ENCODE measurements around the gene EML6. TPM values are rescaled to one million over a fixed set of nuclear protein-coding genes. Genes with fewer than 3 reads are reported as not detected.
"Not testable (repeated sequence)": the region's sequence is repeated elsewhere in the genome, so short reads cannot be mapped to it uniquely, and the experiment has no call there.

The EML6 gene
- total RNA-seq, 1 donor = 0.73 TPM

DNA sequence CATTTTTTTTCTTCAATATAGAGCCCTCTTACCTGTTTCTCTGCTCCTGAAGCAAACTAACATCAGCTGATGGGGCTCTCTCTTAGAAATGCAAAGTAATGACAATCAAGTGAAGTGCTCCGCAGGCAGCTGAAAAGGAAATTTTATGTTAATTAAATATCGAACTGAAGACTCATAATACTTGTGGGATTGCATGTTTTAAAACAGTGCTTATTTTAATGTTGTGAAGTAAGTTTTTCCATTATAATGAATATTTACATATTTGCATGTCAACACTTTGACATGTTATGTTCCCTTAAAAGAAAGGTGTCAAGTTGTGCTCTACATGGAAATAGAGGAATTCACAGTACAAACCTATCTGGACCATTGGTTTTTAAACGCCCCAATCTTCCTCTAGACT lies 97.1 kb downstream of the EML6 start:
- no peaks in the 10 kb centered on the region for H3K27me3 ChIP-seq (ENCODE audit: insufficient read depth, low read length)
- H3K9me3 ChIP-seq (ENCODE audit: low read depth, low read length) = no peaks in the 10 kb centered on the region
- no peaks in the 10 kb centered on the region for H3K4me1 ChIP-seq (ENCODE audit: insufficient read depth, low read length)
- no peak overlapping the region for H3K4me3 ChIP-seq (ENCODE audit: low read length)

DNA sequence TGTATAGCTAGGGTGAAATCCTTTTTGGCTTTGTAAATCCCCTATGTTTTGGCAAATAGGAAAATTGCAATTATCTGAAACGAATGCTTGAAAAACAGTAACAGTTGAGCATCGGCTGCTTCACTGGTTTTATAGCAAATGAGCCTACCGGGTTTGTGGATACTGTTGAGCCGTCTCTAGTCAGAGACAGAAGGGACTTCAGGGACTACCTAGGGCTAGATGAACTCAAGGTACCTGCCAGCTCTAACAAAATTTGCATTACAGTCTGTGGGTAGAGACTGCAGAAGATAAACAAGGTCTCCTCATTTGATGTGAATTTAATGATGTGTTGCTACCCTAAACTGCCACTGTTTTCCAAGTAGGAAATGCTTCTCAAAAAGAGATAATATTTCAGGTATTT lies 101.1 kb downstream of the EML6 start:
- Histone ChIP-seq H3K27me3 (ENCODE audit: insufficient read depth, low read length) (no peaks in the 10 kb centered on the region), H3K9me3 (ENCODE audit: low read depth, low read length) (no peaks in the 10 kb centered on the region), H3K4me1 (ENCODE audit: insufficient read depth, low read length) (no peaks in the 10 kb centered on the region), H3K4me3 (ENCODE audit: low read length) (no peak overlapping the region)

DNA sequence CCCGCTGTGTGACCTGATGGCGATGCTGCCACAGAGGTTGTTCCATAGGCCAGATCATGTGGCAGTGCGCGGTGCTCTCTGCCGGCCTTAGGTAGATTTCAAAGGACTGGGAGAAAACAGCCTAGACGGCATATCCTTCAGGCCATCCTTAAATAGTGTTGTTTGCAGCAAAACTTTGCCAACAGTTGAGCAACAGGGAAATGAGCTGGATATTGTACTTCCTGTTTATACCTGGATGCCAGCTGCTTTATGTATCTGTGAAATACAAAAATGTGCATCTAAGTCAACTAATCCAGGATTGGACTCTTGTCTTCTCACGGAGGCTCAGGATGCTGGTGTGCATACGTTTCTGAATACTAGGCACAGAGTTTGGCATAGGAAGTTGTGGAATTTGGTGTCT lies 107.1 kb downstream of the EML6 start:
- Histone ChIP-seq H3K9me3 (ENCODE audit: low read depth, low read length) (no peaks in the 10 kb centered on the region), H3K4me3 (ENCODE audit: low read length) (no peak overlapping the region), H3K27me3 (ENCODE audit: insufficient read depth, low read length) (no peaks in the 10 kb centered on the region), H3K4me1 (ENCODE audit: insufficient read depth, low read length) (no peaks in the 10 kb centered on the region)

DNA sequence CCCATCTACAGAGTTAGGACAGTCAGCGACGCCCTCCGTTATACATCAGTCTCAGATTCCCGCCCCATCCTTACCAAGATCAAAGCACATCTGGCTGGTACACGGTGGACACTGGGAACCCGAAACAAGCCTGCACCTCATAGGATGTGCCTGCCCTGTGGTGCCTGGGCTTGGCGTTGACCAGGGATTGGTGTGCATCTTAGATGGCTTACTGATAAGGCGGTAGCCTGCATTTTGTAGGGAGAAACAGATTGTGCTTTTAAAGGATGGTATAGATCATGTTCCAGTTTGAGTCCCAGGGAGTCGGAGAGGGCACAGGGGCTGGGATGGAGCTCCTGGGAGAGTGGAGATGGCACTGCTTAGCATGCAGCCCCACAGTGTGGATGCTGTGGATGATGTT lies 108.0 kb downstream of the EML6 start:
- Histone ChIP-seq H3K4me1 (ENCODE audit: insufficient read depth, low read length) (no peaks in the 10 kb centered on the region), H3K27me3 (ENCODE audit: insufficient read depth, low read length) (no peaks in the 10 kb centered on the region), H3K9me3 (ENCODE audit: low read depth, low read length) (no peaks in the 10 kb centered on the region), H3K4me3 (ENCODE audit: low read length) (no peak overlapping the region)

DNA sequence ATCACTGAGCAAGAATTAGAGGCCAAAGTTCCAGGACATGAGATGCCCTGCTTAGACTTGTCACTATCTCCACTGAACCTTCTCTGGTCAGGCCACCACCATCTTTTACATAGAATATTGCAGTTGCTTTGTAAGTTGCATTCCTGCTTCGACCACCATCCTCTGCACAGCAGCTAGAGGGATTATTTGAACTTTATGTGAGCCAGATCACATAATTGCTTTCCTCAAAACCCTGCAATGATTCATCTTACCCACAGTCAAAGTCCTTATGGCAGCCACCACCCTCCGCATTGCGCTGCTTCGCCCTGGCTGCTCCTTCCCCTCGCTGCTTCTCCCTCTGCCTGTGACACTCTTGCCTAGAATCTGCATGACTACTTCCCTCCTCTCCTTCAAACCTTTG lies 111.3 kb downstream of the EML6 start:
- no peaks in the 10 kb centered on the region for H3K4me1 ChIP-seq (ENCODE audit: insufficient read depth, low read length)
- H3K4me3 ChIP-seq (ENCODE audit: low read length) = no peak overlapping the region
- H3K9me3 ChIP-seq (ENCODE audit: low read depth, low read length) = no peaks in the 10 kb centered on the region
- H3K27me3 ChIP-seq (ENCODE audit: insufficient read depth, low read length) = no peaks in the 10 kb centered on the region

DNA sequence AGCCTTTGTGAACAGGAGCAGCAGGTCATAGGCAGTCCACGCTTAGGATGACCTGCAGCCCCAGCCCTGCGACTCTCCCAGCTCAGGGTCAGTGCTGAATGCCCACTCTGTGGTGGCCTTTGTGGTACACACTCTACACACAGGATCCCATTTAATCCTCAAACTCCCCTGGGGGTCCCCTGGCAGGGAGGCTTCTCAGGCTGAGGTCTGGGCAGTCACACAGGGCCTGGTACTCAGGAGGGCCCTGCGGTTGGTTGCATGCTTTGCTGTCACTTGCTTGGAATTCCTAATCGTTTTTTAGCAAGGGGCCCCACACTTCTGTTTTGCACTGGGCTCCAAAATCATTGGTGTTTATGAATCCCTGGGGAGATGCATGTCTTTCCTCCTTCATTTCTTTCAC lies 113.0 kb downstream of the EML6 start:
- Histone ChIP-seq H3K4me1 (ENCODE audit: insufficient read depth, low read length) (no peaks in the 10 kb centered on the region), H3K27me3 (ENCODE audit: insufficient read depth, low read length) (no peaks in the 10 kb centered on the region), H3K9me3 (ENCODE audit: low read depth, low read length) (no peaks in the 10 kb centered on the region), H3K4me3 (ENCODE audit: low read length) (no peak overlapping the region)

DNA sequence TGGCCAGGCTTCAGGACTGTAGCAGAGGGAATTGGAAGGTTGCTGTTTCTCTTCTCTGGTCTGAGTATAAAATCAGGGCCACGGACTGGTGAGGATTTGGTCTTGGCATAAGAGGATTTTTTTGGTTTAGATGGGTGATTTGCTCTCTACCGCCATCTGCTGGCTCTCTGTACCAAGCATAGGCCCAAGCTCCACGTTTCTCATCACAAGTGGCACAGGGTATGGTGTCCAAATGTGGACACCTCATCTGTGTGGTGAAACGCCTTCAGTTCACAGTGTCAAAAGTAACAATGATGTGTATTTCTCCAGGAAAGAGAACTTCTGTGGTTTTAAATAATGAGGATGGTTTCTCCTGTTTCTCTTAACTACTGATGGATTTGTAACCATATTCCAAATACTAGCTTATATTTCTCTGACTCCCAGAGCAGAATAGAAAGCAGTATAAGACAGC lies 115.1 kb downstream of the EML6 start:
- Histone ChIP-seq H3K27me3 (ENCODE audit: insufficient read depth, low read length) (no peaks in the 10 kb centered on the region), H3K9me3 (ENCODE audit: low read depth, low read length) (no peaks in the 10 kb centered on the region), H3K4me1 (ENCODE audit: insufficient read depth, low read length) (no peaks in the 10 kb centered on the region), H3K4me3 (ENCODE audit: low read length) (no peak overlapping the region)

DNA sequence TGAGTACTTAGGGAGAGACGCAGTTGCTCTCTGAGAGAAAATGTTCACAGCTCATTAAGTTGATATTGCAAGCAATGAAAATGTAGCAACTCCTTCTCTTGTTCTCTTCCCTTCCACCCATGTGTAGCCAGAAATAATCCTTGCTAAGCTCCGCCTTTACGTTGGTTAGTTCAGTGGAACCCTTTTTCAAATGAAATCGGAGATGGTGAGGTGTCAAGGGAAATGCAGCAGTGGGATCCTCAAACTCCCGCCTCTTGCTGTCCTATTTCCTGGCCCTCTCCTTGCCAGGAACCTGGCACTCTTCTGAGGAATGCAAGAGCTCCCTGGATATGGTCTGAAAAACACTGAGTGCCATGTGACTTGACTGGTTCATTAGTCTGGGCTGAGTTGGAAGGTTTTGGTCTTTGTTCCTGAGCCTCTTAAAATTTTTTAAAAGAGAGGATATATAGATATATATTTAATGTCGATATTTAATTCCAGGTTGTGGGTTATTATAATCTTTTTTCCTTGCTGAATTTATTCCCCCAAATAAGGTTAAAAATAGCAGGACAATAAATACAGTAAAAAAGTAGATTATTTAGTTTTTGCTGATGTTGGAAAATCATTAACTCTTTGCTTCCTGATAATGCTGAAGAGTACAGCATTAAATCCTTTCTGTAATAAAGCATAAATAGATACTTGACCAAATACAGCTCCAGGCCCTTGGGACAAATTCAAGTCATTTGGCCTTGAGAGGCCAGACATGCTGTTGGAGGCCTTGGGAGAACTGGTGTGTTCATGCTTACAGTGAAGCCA lies 116.2 kb downstream of the EML6 start:
- no peaks in the 10 kb centered on the region for H3K4me1 ChIP-seq (ENCODE audit: insufficient read depth, low read length)
- H3K27me3 ChIP-seq (ENCODE audit: insufficient read depth, low read length) = no peaks in the 10 kb centered on the region
- no peak overlapping the region for H3K4me3 ChIP-seq (ENCODE audit: low read length)
- H3K9me3 ChIP-seq (ENCODE audit: low read depth, low read length) = no peaks in the 10 kb centered on the region

DNA sequence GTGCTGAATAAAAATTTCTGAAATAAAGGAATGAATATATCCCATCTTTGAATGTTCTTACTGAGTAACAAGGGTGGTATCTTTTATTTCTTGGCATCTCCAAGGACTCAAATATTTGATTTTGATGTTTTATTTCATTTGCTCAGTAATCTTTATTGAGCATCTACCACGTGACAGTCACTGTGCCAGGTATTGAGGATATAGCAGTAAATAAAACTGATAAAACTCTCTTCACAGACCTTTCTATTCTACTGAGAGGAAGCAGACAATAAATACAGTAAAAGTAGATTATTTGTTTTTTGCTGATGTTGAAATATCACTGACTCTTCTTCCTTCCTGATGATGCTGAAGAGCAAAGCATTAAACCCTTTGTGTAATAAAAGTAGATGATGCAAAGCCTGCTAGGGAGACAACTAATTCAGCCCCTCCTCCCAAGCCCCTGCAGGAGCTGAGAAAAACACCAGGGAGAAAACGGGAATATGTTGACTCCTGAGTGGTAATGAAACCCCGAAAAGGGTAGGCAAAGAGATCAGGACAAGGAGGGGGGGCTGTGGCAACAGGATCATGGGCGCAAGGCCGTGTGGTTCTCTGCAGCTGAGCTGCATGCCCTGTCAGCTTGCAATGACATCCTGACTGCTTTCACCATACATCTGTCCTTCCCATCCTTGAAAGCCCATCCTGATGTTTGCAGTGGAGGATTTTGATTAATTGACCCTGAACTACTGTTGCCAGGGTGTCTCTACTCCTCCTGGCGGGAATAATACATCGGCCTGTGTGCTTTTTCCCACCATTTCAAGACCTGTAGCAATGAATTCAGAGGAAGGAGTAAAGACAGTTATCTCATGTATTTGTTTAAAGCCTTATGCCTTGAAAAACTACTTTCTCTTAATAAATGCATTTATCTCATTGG lies 117.4 kb downstream of the EML6 start:
- Histone ChIP-seq H3K4me3 (ENCODE audit: low read length) (no peak overlapping the region), H3K9me3 (ENCODE audit: low read depth, low read length) (no peaks in the 10 kb centered on the region), H3K27me3 (ENCODE audit: insufficient read depth, low read length) (no peaks in the 10 kb centered on the region), H3K4me1 (ENCODE audit: insufficient read depth, low read length) (peaks cover 3% of the 10 kb centered on the region)

DNA sequence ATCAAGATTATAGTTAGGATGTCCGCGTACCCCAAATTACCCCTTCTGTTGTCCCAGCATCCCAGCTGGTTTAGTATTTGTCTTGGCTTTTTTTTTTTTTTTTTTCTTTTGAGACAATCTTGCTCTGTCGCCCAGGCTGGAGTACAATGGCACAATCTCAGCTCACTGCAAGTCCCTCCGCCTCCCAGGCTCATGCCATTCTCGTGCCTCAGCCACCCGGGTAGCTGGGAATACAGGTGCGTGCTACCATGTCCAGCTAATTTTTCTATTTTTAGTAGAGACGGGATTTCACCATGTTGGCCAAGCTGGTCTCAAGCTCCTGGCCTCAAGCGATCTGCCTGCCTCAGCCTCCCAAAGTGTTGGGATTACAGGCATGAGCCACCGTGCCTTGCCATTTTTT lies 118.0 kb downstream of the EML6 start:
- not testable (repeated sequence) for H3K27me3 ChIP-seq (ENCODE audit: insufficient read depth, low read length); H3K4me3 ChIP-seq (ENCODE audit: low read length); H3K4me1 ChIP-seq (ENCODE audit: insufficient read depth, low read length); H3K9me3 ChIP-seq (ENCODE audit: low read depth, low read length)

DNA sequence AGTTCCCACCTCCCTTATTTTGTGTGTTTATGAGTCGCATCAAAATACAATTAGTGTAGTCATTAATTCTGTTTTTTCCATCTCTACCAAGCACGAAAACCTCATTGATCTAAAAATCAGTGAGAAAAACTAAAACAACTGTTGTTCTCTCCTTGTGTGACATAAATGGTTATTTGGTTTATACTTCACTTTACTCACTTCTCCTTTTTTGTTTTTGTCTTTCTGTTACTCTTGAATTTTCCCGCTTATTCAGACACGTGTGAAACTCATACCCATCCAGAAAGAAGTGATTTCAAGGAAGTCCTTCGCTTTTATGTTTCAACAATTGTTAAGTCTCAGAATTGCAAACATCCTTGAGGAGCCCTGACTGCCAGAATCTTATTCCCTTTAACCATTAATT lies 121.6 kb downstream of the EML6 start:
- Histone ChIP-seq H3K27me3 (ENCODE audit: insufficient read depth, low read length) (no peaks in the 10 kb centered on the region), H3K4me1 (ENCODE audit: insufficient read depth, low read length) (peaks cover 5% of the 10 kb centered on the region)

DNA sequence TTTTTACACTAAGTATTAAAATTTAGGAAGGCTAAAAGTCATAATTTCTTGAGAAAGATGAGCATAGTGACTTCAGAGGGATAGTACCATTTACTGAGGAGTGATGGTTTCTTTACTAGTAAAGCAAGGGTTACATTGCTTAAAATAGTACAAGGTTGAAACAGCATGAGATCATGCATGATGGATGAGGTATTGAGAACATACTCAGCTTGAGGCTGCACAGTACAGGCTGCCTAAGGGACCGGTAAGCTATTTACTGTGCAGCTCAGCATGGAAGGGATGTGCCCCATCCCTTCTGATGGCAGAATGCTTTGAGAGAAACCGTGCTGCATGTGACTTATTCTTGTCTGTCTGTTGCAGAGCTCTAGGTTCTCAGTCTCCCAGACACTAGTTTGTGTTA lies 122.1 kb downstream of the EML6 start:
- no peaks in the 10 kb centered on the region for H3K9me3 ChIP-seq (ENCODE audit: low read depth, low read length)
- H3K4me3 ChIP-seq (ENCODE audit: low read length) = no peak overlapping the region
- H3K4me1 ChIP-seq (ENCODE audit: insufficient read depth, low read length) = peaks cover 5% of the 10 kb centered on the region
- no peaks in the 10 kb centered on the region for H3K27me3 ChIP-seq (ENCODE audit: insufficient read depth, low read length)

More for the DNA sequence above, 121.6 kb downstream of the EML6 start:
- no peak overlapping the region for H3K4me3 ChIP-seq (ENCODE audit: low read length)
- no peaks in the 10 kb centered on the region for H3K9me3 ChIP-seq (ENCODE audit: low read depth, low read length)

DNA sequence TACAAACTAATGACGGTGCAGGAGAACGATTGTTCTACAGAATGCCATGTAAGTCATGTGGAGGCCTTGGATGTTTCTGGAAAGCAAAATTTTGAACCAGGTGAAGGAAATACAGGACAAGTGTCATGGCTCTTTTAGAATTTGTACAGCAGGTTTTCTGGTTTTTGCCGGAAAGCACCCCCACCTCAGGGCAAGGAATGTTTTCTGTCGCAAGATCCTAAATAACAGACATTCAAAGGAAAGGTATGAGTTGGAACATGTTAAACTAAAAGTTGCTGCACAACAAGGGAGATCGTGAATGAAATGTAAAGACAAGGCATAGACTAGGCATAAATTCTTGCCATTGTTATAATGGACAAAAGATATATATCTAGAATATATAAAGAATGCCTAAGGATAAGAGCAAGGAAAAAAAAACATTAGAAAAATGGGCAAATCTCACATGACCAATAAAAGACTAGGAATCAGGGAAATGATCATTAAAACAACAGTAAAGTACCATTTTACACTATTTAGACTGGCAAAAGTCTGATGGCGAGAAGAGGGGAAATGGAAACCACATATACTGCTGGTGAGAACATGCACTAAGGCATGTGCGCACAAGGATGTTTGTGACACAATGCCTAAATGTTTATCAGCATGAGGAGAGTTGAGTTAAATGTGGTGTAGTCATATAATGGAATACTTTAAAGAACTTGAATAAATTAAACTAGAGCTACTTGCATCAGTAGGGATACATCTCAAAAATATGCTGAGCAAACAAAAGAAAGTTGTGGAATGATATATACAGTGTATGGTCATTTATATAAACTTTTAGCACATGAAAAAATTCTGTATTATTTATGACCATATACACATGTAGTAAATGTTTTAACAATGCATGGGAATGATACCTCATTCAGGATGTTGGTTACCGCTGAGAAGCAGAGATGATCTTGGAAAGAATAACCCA lies 127.0 kb downstream of the EML6 start:
- no peak overlapping the region for H3K4me3 ChIP-seq (ENCODE audit: low read length)
- H3K27me3 ChIP-seq (ENCODE audit: insufficient read depth, low read length) = no peaks in the 10 kb centered on the region
- peaks cover 5% of the 10 kb centered on the region for H3K4me1 ChIP-seq (ENCODE audit: insufficient read depth, low read length)
- no peaks in the 10 kb centered on the region for H3K9me3 ChIP-seq (ENCODE audit: low read depth, low read length)

DNA sequence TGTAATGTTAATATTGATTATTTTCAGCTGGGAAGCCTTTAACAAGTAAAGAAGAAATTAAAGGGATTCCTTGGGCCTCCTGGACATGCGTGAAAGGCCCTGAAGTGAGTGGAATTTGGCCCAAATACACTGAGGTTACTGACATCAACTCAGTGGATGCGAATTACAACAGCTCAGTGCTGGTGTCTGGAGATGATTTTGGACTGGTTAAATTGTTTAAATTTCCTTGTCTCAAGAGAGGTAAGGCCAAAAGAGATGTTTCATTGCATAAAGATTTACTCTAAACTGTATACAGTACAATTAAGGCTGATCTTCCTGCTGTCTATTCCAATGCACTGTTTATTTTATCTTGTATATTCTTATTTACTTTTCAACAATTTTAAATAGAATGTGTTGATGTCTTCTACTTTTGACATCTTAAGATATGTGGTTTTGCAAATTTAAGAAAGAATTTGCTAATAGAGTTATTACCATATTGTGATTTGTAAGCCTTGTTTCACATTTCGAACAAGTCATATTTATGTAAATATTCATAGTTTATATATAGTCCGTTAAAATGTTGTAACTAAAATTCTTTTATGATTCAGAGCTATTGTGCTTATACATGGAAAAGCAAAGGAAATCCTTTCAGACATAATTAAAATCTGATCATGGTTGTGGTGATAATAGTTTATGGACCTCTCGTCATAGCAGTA lies 130.3 kb downstream of the EML6 start:
- Histone ChIP-seq H3K4me3 (ENCODE audit: low read length) (no peak overlapping the region), H3K9me3 (ENCODE audit: low read depth, low read length) (no peaks in the 10 kb centered on the region), H3K4me1 (ENCODE audit: insufficient read depth, low read length) (no peaks in the 10 kb centered on the region), H3K27me3 (ENCODE audit: insufficient read depth, low read length) (no peaks in the 10 kb centered on the region)

All from mononuclear cell (primary cell).